Measurements from ENCODE around the gene PHOSPHO2.

DNA sequence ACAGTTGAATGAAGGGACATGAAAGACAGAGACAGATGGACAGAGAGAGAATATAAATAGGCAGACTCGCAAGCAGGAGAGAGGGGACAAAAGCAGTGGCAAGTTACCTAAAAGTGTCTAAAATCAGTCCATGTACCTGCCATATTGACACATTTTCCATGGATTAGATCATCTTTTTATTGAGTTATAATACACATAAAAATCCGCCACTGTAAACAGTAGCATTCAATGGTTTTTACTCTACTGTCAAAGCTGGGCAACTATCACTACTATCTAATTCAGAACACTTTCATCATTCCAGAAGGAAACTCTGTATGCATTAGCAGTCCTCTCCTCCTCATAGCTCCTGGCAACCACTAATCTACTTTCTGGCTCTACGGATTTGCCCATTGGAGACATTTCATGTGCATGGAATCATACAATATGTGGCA, 10.1 kb upstream of the PHOSPHO2 start:
- TF ChIP-seq CTCF (IDR thresholded peaks at IDR 0.05) (no peak), EP300 (IDR thresholded peaks at IDR 0.05) (no peak)
